RWPE2 (cell line): ENCODE measurements around the gene EGFR.

Source experiments
- ATAC-seq: fragments of 200-7000 bp; cut with Tn5 transposase; 3 replicates; pipeline ENCODE4 v1.9.1; 2021; ENCODE audit warnings: low read depth
- DNase-seq: peaks from one replicate; pipeline ENCODE4 v3.0.0-alpha.2; 2020; ENCODE audit warnings: low spot score
- H3K27ac ChIP-seq: fragments of 450-650 bp; 2 replicates; pipeline ENCODE4 v1.5.1; 2017; ENCODE audit warnings: mild to moderate bottlenecking; ENCODE audit not compliant: poor library complexity, severe bottlenecking
- H3K27me3 ChIP-seq: fragments of 250-450 bp; sonication (Bioruptor Pico); 2 replicates; pipeline ENCODE4 v1.5.1; 2021; ENCODE audit warnings: mild to moderate bottlenecking, moderate library complexity; ENCODE audit not compliant: insufficient read depth, poor library complexity, severe bottlenecking
- H3K36me3 ChIP-seq: fragments of 250-450 bp; sonication (Bioruptor Pico); 2 replicates; pipeline ENCODE4 v1.5.1; 2020; ENCODE audit warnings: low read depth, mild to moderate bottlenecking, moderate library complexity
- H3K4me1 ChIP-seq: fragments of 250-450 bp; sonication (Bioruptor Pico); 2 replicates; pipeline ENCODE4 v1.5.1; 2021; ENCODE audit warnings: mild to moderate bottlenecking, moderate library complexity; ENCODE audit not compliant: insufficient read depth, poor library complexity, severe bottlenecking
- H3K4me3 ChIP-seq: fragments of 250-450 bp; sonication (Bioruptor Pico); 2 replicates; pipeline ENCODE4 v1.5.1; 2021; ENCODE audit warnings: mild to moderate bottlenecking, moderate library complexity; ENCODE audit not compliant: severe bottlenecking
- H3K9me3 ChIP-seq: fragments of 250-450 bp; sonication (Bioruptor Pico); 2 replicates; pipeline ENCODE4 v1.5.1; 2021; ENCODE audit warnings: mild to moderate bottlenecking, moderate library complexity; ENCODE audit not compliant: severe bottlenecking
- CTCF ChIP-seq: fragments of 450-650 bp; IDR thresholded peaks from one replicate; pipeline ENCODE4 v1.5.1; 2017; ENCODE audit warnings: mild to moderate bottlenecking, moderate library complexity; ENCODE audit not compliant: poor library complexity, severe bottlenecking

The EGFR gene

GRCh38 chr7:55084307-55084706 lies 65.5 kb downstream of the EGFR start:
- peaks cover 93% of the 10 kb centered on the region for H3K36me3 ChIP-seq
- DNase-seq (no peak), ATAC-seq (no peak)
- H3K9me3 ChIP-seq = no peaks in the 10 kb centered on the region
- peaks cover 50% of the 10 kb centered on the region for H3K4me1 ChIP-seq
- no peaks in the 10 kb centered on the region for H3K27me3 ChIP-seq
- H3K27ac ChIP-seq = peak overlapping the region; percentile 61
- no peak for TF ChIP-seq CTCF
- no peak overlapping the region for H3K4me3 ChIP-seq

DNA sequence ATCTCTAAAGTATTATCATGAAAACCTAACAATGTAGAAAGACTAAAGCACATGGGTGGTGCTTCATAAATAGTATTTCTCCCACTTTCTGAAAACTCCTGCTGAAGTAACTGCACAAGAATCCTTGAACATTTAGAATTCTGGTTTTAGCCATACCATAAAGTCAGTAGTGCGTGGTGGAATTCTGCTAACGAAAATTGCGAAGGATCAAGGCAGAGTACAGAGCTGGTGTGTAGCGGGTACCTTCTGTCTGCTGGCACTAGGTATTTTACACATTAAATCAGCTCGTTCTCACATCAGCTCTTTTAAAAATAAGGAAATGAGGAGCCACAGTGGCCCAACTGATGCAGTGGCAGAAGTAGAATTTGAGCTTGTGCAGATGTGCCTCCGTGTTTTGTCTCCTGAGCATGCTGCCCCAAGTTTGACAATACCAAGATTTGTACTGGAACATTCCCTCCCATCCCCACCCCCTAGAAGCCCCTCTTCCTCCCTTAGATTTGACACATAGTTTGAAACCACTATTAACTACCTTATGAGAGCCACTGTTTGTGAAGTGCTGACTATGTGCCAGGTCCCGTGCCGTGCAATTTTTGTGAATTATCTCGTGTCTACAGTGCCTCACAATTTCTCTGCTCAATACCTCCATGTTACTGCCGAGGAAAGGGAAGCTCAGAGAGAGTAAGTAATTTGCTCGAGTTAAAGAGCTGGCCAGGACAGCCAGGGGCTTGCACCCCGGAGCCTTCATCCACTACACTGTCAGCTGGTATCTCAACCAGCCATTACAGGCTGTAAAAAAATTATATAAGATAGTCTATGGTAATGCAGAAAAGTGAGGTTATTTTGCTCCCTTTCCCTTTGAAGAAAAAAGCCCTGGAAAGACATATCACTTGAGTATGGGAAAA lies 66.9 kb downstream of the EGFR start:
- peaks cover 38% of the 10 kb centered on the region for H3K4me1 ChIP-seq
- H3K9me3 ChIP-seq = no peaks in the 10 kb centered on the region
- peaks cover 93% of the 10 kb centered on the region for H3K36me3 ChIP-seq
- no peaks in the 10 kb centered on the region for H3K27me3 ChIP-seq
- peak; percentile 5 for ATAC-seq
- no peak for TF ChIP-seq CTCF
- H3K4me3 ChIP-seq = no peak overlapping the region
- no peak for DNase-seq
- H3K27ac ChIP-seq = peak overlapping the region; percentile 61

DNA sequence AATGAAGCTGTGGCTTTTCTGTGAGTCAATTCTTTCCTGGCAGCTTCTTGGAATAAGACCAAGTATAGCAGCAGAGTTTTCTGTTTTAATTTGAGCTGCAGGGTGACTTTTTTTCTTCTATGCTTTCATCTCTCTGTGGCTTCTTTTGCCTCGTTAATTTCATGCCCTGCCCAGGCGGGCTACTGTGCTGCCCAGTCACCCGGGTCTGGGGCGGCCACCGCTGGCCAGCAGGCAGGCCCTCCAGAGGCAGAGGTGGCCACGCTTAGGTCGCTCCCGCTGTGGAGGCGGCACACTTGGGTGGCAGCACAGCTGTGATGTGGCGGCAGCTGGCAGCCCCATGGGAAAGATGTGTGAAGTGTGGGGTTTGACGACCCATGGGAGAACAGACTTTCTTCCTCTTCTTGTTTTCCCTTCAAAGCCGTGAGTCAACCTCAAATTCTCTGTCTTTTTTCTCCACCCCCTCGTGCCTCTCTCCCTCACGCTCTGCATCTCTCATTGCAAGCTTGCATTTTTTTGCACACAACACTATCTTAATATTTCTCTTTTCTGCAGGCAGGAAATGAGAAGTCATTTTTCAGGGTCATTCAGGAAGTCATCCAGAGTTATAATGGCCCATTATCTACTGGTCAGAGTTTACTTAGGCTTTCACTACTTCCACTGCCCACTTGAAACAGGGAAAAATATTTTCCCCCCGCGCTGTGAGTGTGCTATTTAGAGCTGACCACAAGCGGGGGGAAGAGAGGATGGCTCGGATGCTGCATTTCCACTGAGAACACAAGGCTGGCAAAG lies 67.8 kb downstream of the EGFR start:
- Histone ChIP-seq H3K9me3 (no peaks in the 10 kb centered on the region), H3K27ac (peak overlapping the region; percentile 61), H3K4me1 (peaks cover 34% of the 10 kb centered on the region), H3K4me3 (no peak overlapping the region), H3K36me3 (peaks cover 90% of the 10 kb centered on the region), H3K27me3 (no peaks in the 10 kb centered on the region)
- no peak for TF ChIP-seq CTCF
- DNase-seq (no peak), ATAC-seq (peak; percentile 17; the same call in 2 of the 3 replicates)

- Histone ChIP-seq H3K4me1 (peaks cover 34% of the 10 kb centered on the region), H3K9me3 (no peaks in the 10 kb centered on the region), H3K27ac (peak overlapping the region; percentile 61), H3K4me3 (no peak overlapping the region), H3K27me3 (no peaks in the 10 kb centered on the region), H3K36me3 (peaks cover 88% of the 10 kb centered on the region)
- DNase-seq (no peak), ATAC-seq (no peak)
- no peak for TF ChIP-seq CTCF
Measured at GRCh38 chr7:55087521-55087961, 68.7 kb downstream of the EGFR start.
